IMR-90 (cell line): ENCODE measurements around the gene CCL28.
A peak's percentile ranks its signal among the peaks of the same experiment; 100 is the strongest.

ENCODE experiments used
- CTCF ChIP-seq: conservative IDR thresholded peaks from 2 replicates; pipeline ENCODE4 v1.5.1; 2012; ENCODE audit warnings: mild to moderate bottlenecking, low read depth, low read length, improper control_type of control experiment
- MAFK ChIP-seq: IDR thresholded peaks from 2 replicates; pipeline ENCODE4 v1.6.1; 2012; ENCODE audit warnings: low read depth, low read length, improper control_type of control experiment
- MXI1 ChIP-seq: IDR thresholded peaks from 2 replicates; pipeline ENCODE4 v1.6.1; 2012; ENCODE audit warnings: low read depth, mild to moderate bottlenecking, low read length, moderate library complexity, borderline replicate concordance
- RAD21 ChIP-seq: IDR thresholded peaks from 2 replicates; pipeline ENCODE4 v1.6.1; 2012; ENCODE audit warnings: low read length, improper control_type of control experiment
- RCOR1 ChIP-seq: IDR thresholded peaks from 2 replicates; pipeline ENCODE4 v1.6.1; 2012; ENCODE audit warnings: mild to moderate bottlenecking, low read length, improper control_type of control experiment; ENCODE audit not compliant: insufficient replicate concordance
- SMC3 ChIP-seq: fragments of 150-350 bp; IDR thresholded peaks from 2 replicates; pipeline ENCODE4 v1.6.1; 2016; ENCODE audit warnings: low read depth, mild to moderate bottlenecking, antibody characterized with exemption, low read length, moderate library complexity

GRCh38 chr5:43400082-43400481 lies 12.1 kb downstream of the CCL28 start:
- TF ChIP-seq CTCF: peak; percentile 35; the same call in 1 of the 2 replicates
- TF ChIP-seq SMC3: no peak
- TF ChIP-seq MXI1: no peak
- no peak for TF ChIP-seq RCOR1
- TF ChIP-seq MAFK: no peak
- peak; percentile 35; the same call in 1 of the 2 replicates for TF ChIP-seq RAD21
